Activated CD4-positive, alpha-beta memory T cell treated with anti-CD3 and anti-CD28 coated beads, Interleukin-2, amount 10 ng/mL, durations not matched to agents 7 days and 5 days (primary cell): Measurements from ENCODE around the gene SLC5A12. TPM values are rescaled to one million over a fixed set of nuclear protein-coding genes. Genes with fewer than 3 reads are reported as not detected.

Source experiments
- CTCF ChIA-PET: fragments of 350-600 bp; sonication (Branson Sonifier 250); formaldehyde crosslinking; loops from one replicate; lab custom pipeline; 2021; ENCODE audit warnings: antibody characterized with exemption, inconsistent platforms; lab: Charles Lee
- POLR2A ChIA-PET: fragments of 350-600 bp; sonication (Branson Sonifier 250); formaldehyde crosslinking; loops from one replicate; lab custom pipeline; 2021; ENCODE audit warnings: antibody characterized with exemption; lab: Charles Lee
- DNase-seq: peaks from one replicate; pipeline ENCODE4 v3.0.0-alpha.2; 2020
- H3K27ac Mint-ChIP-seq: one replicate; pipeline ENCODE4 v1.8.0; 2021; ENCODE audit warnings: mild to moderate bottlenecking, mixed read lengths
- H3K27me3 Mint-ChIP-seq: one replicate; pipeline ENCODE4 v1.8.0; 2021; ENCODE audit warnings: mixed read lengths
- H3K36me3 Mint-ChIP-seq: one replicate; pipeline ENCODE4 v1.8.0; 2021; ENCODE audit warnings: low read depth, mixed read lengths
- H3K4me1 Mint-ChIP-seq: one replicate; pipeline ENCODE4 v1.8.0; 2021; ENCODE audit warnings: mixed read lengths
- H3K4me3 Mint-ChIP-seq: one replicate; pipeline ENCODE4 v1.8.0; 2021; ENCODE audit warnings: mild to moderate bottlenecking, mixed read lengths
- H3K9me3 Mint-ChIP-seq: one replicate; pipeline ENCODE4 v1.8.0; 2021; ENCODE audit warnings: mixed read lengths
- total RNA-seq, 2 experiments: library from RNA; stranded (reverse); gene quantifications; one replicate each; pipeline ENCODE4 v1.2.3, GENCODE V29; 2021

SLC5A12 gene
- total RNA-seq, 2 experiments from 2014 or later: not detected

GRCh38 chr11:26742966-26743365 is 21.1 kb upstream of the SLC5A12 start:
- no peaks in the 10 kb centered on the region for H3K4me1 Mint-ChIP-seq
- H3K9me3 Mint-ChIP-seq: no peaks in the 10 kb centered on the region
- H3K36me3 Mint-ChIP-seq: no peaks in the 10 kb centered on the region
- no peak for DNase-seq
- CTCF ChIA-PET: no interaction called here
- H3K4me3 Mint-ChIP-seq: no peak overlapping the region
- H3K27me3 Mint-ChIP-seq: no peaks in the 10 kb centered on the region
- POLR2A ChIA-PET: no interaction called here
- H3K27ac Mint-ChIP-seq: no peak overlapping the region

GRCh38 chr11:26741036-26741435 is 19.2 kb upstream of the SLC5A12 start:
- POLR2A ChIA-PET: no interaction called here
- CTCF ChIA-PET: no interaction called here
- no peaks in the 10 kb centered on the region for H3K27me3 Mint-ChIP-seq

GRCh38 chr11:26739366-26740073 is 17.7 kb upstream of the SLC5A12 start:
- Mint-ChIP-seq H3K27me3 (no peaks in the 10 kb centered on the region), H3K27ac (no peak overlapping the region), H3K4me3 (no peak overlapping the region), H3K4me1 (no peaks in the 10 kb centered on the region), H3K9me3 (peaks cover 6% of the 10 kb centered on the region), H3K36me3 (no peaks in the 10 kb centered on the region)
- POLR2A ChIA-PET: no interaction called here
- CTCF ChIA-PET: no interaction called here
- no peak for DNase-seq

More at GRCh38 chr11:26741036-26741435, 19.2 kb upstream of the SLC5A12 start:
- peaks cover 6% of the 10 kb centered on the region for H3K9me3 Mint-ChIP-seq
- DNase-seq: no peak
- H3K4me1 Mint-ChIP-seq: no peaks in the 10 kb centered on the region
- H3K27ac Mint-ChIP-seq: no peak overlapping the region
- no peaks in the 10 kb centered on the region for H3K36me3 Mint-ChIP-seq
- H3K4me3 Mint-ChIP-seq: no peak overlapping the region

- Mint-ChIP-seq H3K4me1 (no peaks in the 10 kb centered on the region), H3K9me3 (peaks cover 16% of the 10 kb centered on the region), H3K36me3 (no peaks in the 10 kb centered on the region), H3K27me3 (no peaks in the 10 kb centered on the region), H3K27ac (no peak overlapping the region), H3K4me3 (no peak overlapping the region)
- no peak for DNase-seq
- POLR2A ChIA-PET: no interaction called here
- CTCF ChIA-PET: no interaction called here
Measured at GRCh38 chr11:26734691-26735090, 12.8 kb upstream of the SLC5A12 start.

GRCh38 chr11:26731084-26731456 is 9.2 kb upstream of the SLC5A12 start:
- no peak for DNase-seq
- Mint-ChIP-seq H3K27ac (no peak overlapping the region), H3K4me3 (no peak overlapping the region), H3K4me1 (no peaks in the 10 kb centered on the region), H3K9me3 (peaks cover 11% of the 10 kb centered on the region), H3K36me3 (no peaks in the 10 kb centered on the region), H3K27me3 (no peaks in the 10 kb centered on the region)
- ChIA-PET CTCF (no interaction called here), POLR2A (no interaction called here)

GRCh38 chr11:26730414-26731083 is 8.7 kb upstream of the SLC5A12 start:
- H3K9me3 Mint-ChIP-seq: peaks cover 11% of the 10 kb centered on the region
- no peaks in the 10 kb centered on the region for H3K27me3 Mint-ChIP-seq
- no peaks in the 10 kb centered on the region for H3K36me3 Mint-ChIP-seq
- H3K4me1 Mint-ChIP-seq: no peaks in the 10 kb centered on the region
- POLR2A ChIA-PET: no interaction called here
- H3K4me3 Mint-ChIP-seq: no peak overlapping the region
- H3K27ac Mint-ChIP-seq: no peak overlapping the region
- DNase-seq: no peak
- CTCF ChIA-PET: no interaction called here

- ChIA-PET POLR2A (no interaction called here), CTCF (no interaction called here)
- H3K27me3 Mint-ChIP-seq: no peaks in the 10 kb centered on the region
- H3K4me1 Mint-ChIP-seq: no peaks in the 10 kb centered on the region
- DNase-seq: no peak
- peaks cover 12% of the 10 kb centered on the region for H3K9me3 Mint-ChIP-seq
- no peaks in the 10 kb centered on the region for H3K36me3 Mint-ChIP-seq
- H3K4me3 Mint-ChIP-seq: no peak overlapping the region
- H3K27ac Mint-ChIP-seq: no peak overlapping the region
Measured at GRCh38 chr11:26729284-26729683, 7.4 kb upstream of the SLC5A12 start.

GRCh38 chr11:26726960-26727359 is 5.1 kb upstream of the SLC5A12 start:
- H3K9me3 Mint-ChIP-seq: peaks cover 12% of the 10 kb centered on the region
- no peaks in the 10 kb centered on the region for H3K4me1 Mint-ChIP-seq
- POLR2A ChIA-PET: no interaction called here
- CTCF ChIA-PET: no interaction called here
- no peak overlapping the region for H3K4me3 Mint-ChIP-seq
- H3K36me3 Mint-ChIP-seq: no peaks in the 10 kb centered on the region
- H3K27me3 Mint-ChIP-seq: no peaks in the 10 kb centered on the region
- no peak for DNase-seq
- H3K27ac Mint-ChIP-seq: no peak overlapping the region

GRCh38 chr11:26719998-26720397 is 1.9 kb downstream of the SLC5A12 start:
- ChIA-PET CTCF (no interaction called here), POLR2A (no interaction called here)
- H3K9me3 Mint-ChIP-seq: peaks cover 6% of the 10 kb centered on the region
- H3K4me3 Mint-ChIP-seq: no peak overlapping the region
- no peak overlapping the region for H3K27ac Mint-ChIP-seq
- no peak for DNase-seq
- no peaks in the 10 kb centered on the region for H3K4me1 Mint-ChIP-seq
- H3K36me3 Mint-ChIP-seq: no peaks in the 10 kb centered on the region
- H3K27me3 Mint-ChIP-seq: no peaks in the 10 kb centered on the region

GRCh38 chr11:26719289-26719973 is 2.4 kb downstream of the SLC5A12 start:
- DNase-seq: no peak
- H3K27ac Mint-ChIP-seq: no peak overlapping the region
- H3K27me3 Mint-ChIP-seq: no peaks in the 10 kb centered on the region
- H3K4me3 Mint-ChIP-seq: no peak overlapping the region
- POLR2A ChIA-PET: no interaction called here
- H3K36me3 Mint-ChIP-seq: no peaks in the 10 kb centered on the region
- CTCF ChIA-PET: no interaction called here
- no peaks in the 10 kb centered on the region for H3K4me1 Mint-ChIP-seq
- H3K9me3 Mint-ChIP-seq: peaks cover 6% of the 10 kb centered on the region

- POLR2A ChIA-PET: no interaction called here
- DNase-seq: no peak
- H3K4me1 Mint-ChIP-seq: no peaks in the 10 kb centered on the region
- H3K36me3 Mint-ChIP-seq: no peaks in the 10 kb centered on the region
- peaks cover 3% of the 10 kb centered on the region for H3K9me3 Mint-ChIP-seq
- H3K4me3 Mint-ChIP-seq: no peak overlapping the region
- H3K27ac Mint-ChIP-seq: no peak overlapping the region
- no peaks in the 10 kb centered on the region for H3K27me3 Mint-ChIP-seq
- CTCF ChIA-PET: no interaction called here
Measured at GRCh38 chr11:26717771-26718170, 4.1 kb downstream of the SLC5A12 start.

GRCh38 chr11:26715133-26715532 is 6.7 kb downstream of the SLC5A12 start:
- peaks cover 6% of the 10 kb centered on the region for H3K9me3 Mint-ChIP-seq
- no peaks in the 10 kb centered on the region for H3K4me1 Mint-ChIP-seq
- DNase-seq: no peak
- no peak overlapping the region for H3K4me3 Mint-ChIP-seq
- H3K27ac Mint-ChIP-seq: no peak overlapping the region
- H3K36me3 Mint-ChIP-seq: no peaks in the 10 kb centered on the region
- ChIA-PET POLR2A (no interaction called here), CTCF (no interaction called here)
- H3K27me3 Mint-ChIP-seq: no peaks in the 10 kb centered on the region

- no peaks in the 10 kb centered on the region for H3K4me1 Mint-ChIP-seq
- DNase-seq: no peak
- CTCF ChIA-PET: no interaction called here
- H3K36me3 Mint-ChIP-seq: no peaks in the 10 kb centered on the region
- H3K27ac Mint-ChIP-seq: no peak overlapping the region
- peaks cover 3% of the 10 kb centered on the region for H3K9me3 Mint-ChIP-seq
- H3K27me3 Mint-ChIP-seq: no peaks in the 10 kb centered on the region
- no peak overlapping the region for H3K4me3 Mint-ChIP-seq
- POLR2A ChIA-PET: no interaction called here
Measured at GRCh38 chr11:26712497-26712896, 9.4 kb downstream of the SLC5A12 start.
